GM21390 (cell line): ENCODE results near the gene PANX1.
"Not testable (repeated sequence)": the region's sequence is repeated elsewhere in the genome, so short reads cannot be mapped to it uniquely, and the experiment has no call there.

Source experiments
- ATAC-seq: cut with Tn5 transposase; IDR thresholded peaks from one replicate; pipeline ENCODE4 v1.9.1; 2021; ENCODE audit not compliant: unreplicated experiment

PANX1 gene

GRCh38 chr11:94128746-94129511 lies at the start of gene PANX1:
Gene PANX1, plus strand, starts transcription at chr11:94128841. Its CDS starts 472 bp downstream, at chr11:94129313.
- peak; percentile 80 for ATAC-seq

- ATAC-seq = no peak
Measured at GRCh38 chr11:94084164-94084563, 44.5 kb upstream of the PANX1 start.

GRCh38 chr11:94088906-94089305 lies 39.7 kb upstream of the PANX1 start:
- no peak for ATAC-seq

- no peak for ATAC-seq
Measured at GRCh38 chr11:94089341-94089740, 39.3 kb upstream of the PANX1 start.

GRCh38 chr11:94090401-94090800 lies 38.2 kb upstream of the PANX1 start:
- ATAC-seq = no peak

- ATAC-seq = no peak
Measured at GRCh38 chr11:94091091-94091490, 37.5 kb upstream of the PANX1 start.

- ATAC-seq = no peak
Measured at GRCh38 chr11:94100253-94100652, 28.4 kb upstream of the PANX1 start.

GRCh38 chr11:94103471-94103870 lies 25.2 kb upstream of the PANX1 start:
- no peak for ATAC-seq

GRCh38 chr11:94104734-94105133 lies 23.9 kb upstream of the PANX1 start:
- ATAC-seq = no peak

- no peak for ATAC-seq
Measured at GRCh38 chr11:94106716-94107115, 21.9 kb upstream of the PANX1 start.

- ATAC-seq = no peak
Measured at GRCh38 chr11:94107363-94107762, 21.3 kb upstream of the PANX1 start.

GRCh38 chr11:94111241-94111640 lies 17.4 kb upstream of the PANX1 start:
- ATAC-seq = no peak

GRCh38 chr11:94111660-94112059 lies 17.0 kb upstream of the PANX1 start:
- no peak for ATAC-seq

- no peak for ATAC-seq
Measured at GRCh38 chr11:94112206-94112953, 16.3 kb upstream of the PANX1 start.

- no peak for ATAC-seq
Measured at GRCh38 chr11:94117197-94117574, 11.5 kb upstream of the PANX1 start.

GRCh38 chr11:94117871-94118270 lies 10.8 kb upstream of the PANX1 start:
- no peak for ATAC-seq

GRCh38 chr11:94119676-94120075 lies 9.0 kb upstream of the PANX1 start:
- ATAC-seq = not testable (repeated sequence)

GRCh38 chr11:94120516-94120915 lies 8.1 kb upstream of the PANX1 start:
- not testable (repeated sequence) for ATAC-seq

- ATAC-seq = no peak
Measured at GRCh38 chr11:94120946-94121345, 7.7 kb upstream of the PANX1 start.

- no peak for ATAC-seq
Measured at GRCh38 chr11:94125407-94126115, 3.1 kb upstream of the PANX1 start.

GRCh38 chr11:94127638-94128037 lies 1.0 kb upstream of the PANX1 start:
- ATAC-seq = no peak

GRCh38 chr11:94128291-94128745 lies 323 bp upstream of the PANX1 start:
- ATAC-seq = peak; percentile 27
